KOPT-K1 (cell line): Measurements from ENCODE around the gene MXI1.

Experiments used
- H3K27ac ChIP-seq: fragments of 200-600 bp; sonication (generic); 2 replicates; pipeline ENCODE4 v1.5.1; 2016; ENCODE audit warnings: antibody characterized with exemption, mild to moderate bottlenecking, low read depth, low read length; ENCODE audit not compliant: poor library complexity, severe bottlenecking
- H3K36me3 ChIP-seq: fragments of 200-600 bp; sonication (generic); 2 replicates; pipeline ENCODE4 v1.5.1; 2017; ENCODE audit warnings: antibody characterized with exemption, mild to moderate bottlenecking, low read length, moderate library complexity; ENCODE audit not compliant: insufficient read depth
- H3K9me3 ChIP-seq: fragments of 200-600 bp; sonication (generic); 2 replicates; pipeline ENCODE4 v1.5.1; 2017; ENCODE audit warnings: antibody characterized with exemption, low read length, mild to moderate bottlenecking; ENCODE audit not compliant: insufficient read depth, poor library complexity, severe bottlenecking

MXI1 gene

GRCh38 chr10:110207805-110208613 lies 604 bp downstream of the MXI1 start:
- Histone ChIP-seq H3K27ac (no peak overlapping the region), H3K9me3 (no peaks in the 10 kb centered on the region), H3K36me3 (no peaks in the 10 kb centered on the region)

GRCh38 chr10:110208614-110209453 lies 1.4 kb downstream of the MXI1 start:
- Histone ChIP-seq H3K9me3 (no peaks in the 10 kb centered on the region), H3K27ac (no peak overlapping the region), H3K36me3 (no peaks in the 10 kb centered on the region)

GRCh38 chr10:110209454-110209925 lies 2.1 kb downstream of the MXI1 start:
- no peak overlapping the region for H3K27ac ChIP-seq

GRCh38 chr10:110209926-110210673 lies 2.7 kb downstream of the MXI1 start:
- no peaks in the 10 kb centered on the region for H3K9me3 ChIP-seq
- H3K27ac ChIP-seq: no peak overlapping the region
- no peaks in the 10 kb centered on the region for H3K36me3 ChIP-seq

More at GRCh38 chr10:110209454-110209925, 2.1 kb downstream of the MXI1 start:
- Histone ChIP-seq H3K36me3 (no peaks in the 10 kb centered on the region), H3K9me3 (no peaks in the 10 kb centered on the region)

GRCh38 chr10:110210674-110211464 lies 3.5 kb downstream of the MXI1 start:
- H3K9me3 ChIP-seq: no peaks in the 10 kb centered on the region
- H3K27ac ChIP-seq: no peak overlapping the region
- H3K36me3 ChIP-seq: no peaks in the 10 kb centered on the region

- H3K9me3 ChIP-seq: no peaks in the 10 kb centered on the region
- no peaks in the 10 kb centered on the region for H3K36me3 ChIP-seq
- H3K27ac ChIP-seq: no peak overlapping the region
Measured at GRCh38 chr10:110211465-110211843, 4.0 kb downstream of the MXI1 start.

GRCh38 chr10:110212119-110213006 lies 5.0 kb downstream of the MXI1 start:
- Histone ChIP-seq H3K27ac (no peak overlapping the region), H3K36me3 (no peaks in the 10 kb centered on the region), H3K9me3 (no peaks in the 10 kb centered on the region)

- Histone ChIP-seq H3K9me3 (no peaks in the 10 kb centered on the region), H3K27ac (no peak overlapping the region), H3K36me3 (no peaks in the 10 kb centered on the region)
Measured at GRCh38 chr10:110214371-110214826, 7.0 kb downstream of the MXI1 start.

- H3K9me3 ChIP-seq: no peaks in the 10 kb centered on the region
- no peak overlapping the region for H3K27ac ChIP-seq
- no peaks in the 10 kb centered on the region for H3K36me3 ChIP-seq
Measured at GRCh38 chr10:110215286-110216170, 8.1 kb downstream of the MXI1 start.

GRCh38 chr10:110216240-110216639 lies 8.8 kb downstream of the MXI1 start:
- Histone ChIP-seq H3K27ac (no peak overlapping the region), H3K36me3 (no peaks in the 10 kb centered on the region), H3K9me3 (no peaks in the 10 kb centered on the region)

- H3K36me3 ChIP-seq: no peaks in the 10 kb centered on the region
- no peaks in the 10 kb centered on the region for H3K9me3 ChIP-seq
- no peak overlapping the region for H3K27ac ChIP-seq
Measured at GRCh38 chr10:110216942-110217661, 9.7 kb downstream of the MXI1 start.

GRCh38 chr10:110217662-110218008 lies 10.2 kb downstream of the MXI1 start:
- Histone ChIP-seq H3K27ac (no peak overlapping the region), H3K9me3 (no peaks in the 10 kb centered on the region), H3K36me3 (no peaks in the 10 kb centered on the region)
